Upper lobe of left lung (tissue), 6 donors: ENCODE data around the gene OR51F2. TPM values are rescaled to one million over a fixed set of nuclear protein-coding genes. Genes with fewer than 3 reads are reported as not detected.
A peak's percentile ranks its signal among the peaks of the same experiment; 100 is the strongest.

ENCODE experiments used
- ATAC-seq, 2 donors: fragments of 200-7000 bp; cut with Tn5 transposase; one replicate each; pipeline ENCODE4 v1.9.1; 2022; ENCODE audit warnings: mild to moderate bottlenecking in 2 of 2, moderate library complexity in 2 of 2; ENCODE audit not compliant: low FRiP score in 2 of 2
- DNase-seq, 2 donors: peaks; one replicate each; pipeline ENCODE4 v3.0.0-alpha.2; 2019 to 2020
- H3K27ac ChIP-seq, 4 donors: fragments of 200-600 bp; sonication (generic); one replicate each; pipeline ENCODE4 v1.5.1; 2016 to 2019
- H3K27me3 ChIP-seq, 4 donors: fragments of 200-600 bp; sonication (generic); one replicate each; pipeline ENCODE4 v1.5.1; 2017 to 2019
- H3K36me3 ChIP-seq, 4 donors: fragments of 200-600 bp; sonication (generic); one replicate each; pipeline ENCODE4 v1.5.1; 2016 to 2019
- H3K4me1 ChIP-seq, 4 donors: fragments of 200-600 bp; sonication (generic); one replicate each; pipeline ENCODE4 v1.5.1; 2018 to 2019
- H3K4me3 ChIP-seq, 4 donors: fragments of 200-600 bp; sonication (generic); one replicate each; pipeline ENCODE4 v1.5.1; 2017 to 2019; ENCODE audit warnings: mild to moderate bottlenecking in 2 of 4, moderate library complexity in 1 of 4
- H3K9me3 ChIP-seq, 4 donors: fragments of 200-600 bp; sonication (generic); one replicate each; pipeline ENCODE4 v1.5.1; 2018 to 2019
- EP300 ChIP-seq, 4 donors: sonication (generic); formaldehyde crosslinking; IDR thresholded peaks; one replicate each; pipeline ENCODE4 v1.5.1; 2017; ENCODE audit warnings: antibody characterized with exemption in 4 of 4, control low read depth in 2 of 4
- POLR2A ChIP-seq, 4 donors: fragments of 450-650 bp; IDR thresholded peaks; one replicate each; pipeline ENCODE4 v1.5.1; 2016 to 2017; ENCODE audit warnings: antibody characterized with exemption in 4 of 4, mild to moderate bottlenecking in 2 of 4
- POLR2AphosphoS5 ChIP-seq, 2 donors: sonication (generic); formaldehyde crosslinking; IDR thresholded peaks; one replicate each; pipeline ENCODE4 v1.5.1; 2017; ENCODE audit warnings: antibody characterized with exemption in 2 of 2
- WGBS, 2 donors: methylation state at CpG; one replicate each; pipeline ENCODE4 v1.1.5; 2017 to 2018; 5-methylcytosine and 5-hydroxymethylcytosine counted together
- total RNA-seq, 6 donors: library from RNA; depleted of rRNA in 4 of 6; stranded (reverse); fragments of >200 nt in 4 of 6; gene quantifications; one replicate each; pipeline versions ENCODE4 v1.1.0 to v1.2.1, GENCODE V29; 2016 to 2021
- TF ChIP-seq, protein P1 (sequence below), 6 experiments: fragments of 450-650 bp in 4 of 6; fragments of 200-600 bp in 2 of 6; sonication (generic) in 2 of 6; IDR thresholded peaks; one replicate each; pipeline ENCODE4 v1.5.1; 2016 to 2019; ENCODE audit warnings: antibody characterized with exemption in 6 of 6
- donor health status: DM: no; HTN: no; CAD: no; lungs with moderate emphysema.
- donor health status: DM: no; HTN: yes; CAD: no; lungs with severe emphysema.

OR51F2 gene
- total RNA-seq, 6 donors from 2014 or later: not detected

DNA sequence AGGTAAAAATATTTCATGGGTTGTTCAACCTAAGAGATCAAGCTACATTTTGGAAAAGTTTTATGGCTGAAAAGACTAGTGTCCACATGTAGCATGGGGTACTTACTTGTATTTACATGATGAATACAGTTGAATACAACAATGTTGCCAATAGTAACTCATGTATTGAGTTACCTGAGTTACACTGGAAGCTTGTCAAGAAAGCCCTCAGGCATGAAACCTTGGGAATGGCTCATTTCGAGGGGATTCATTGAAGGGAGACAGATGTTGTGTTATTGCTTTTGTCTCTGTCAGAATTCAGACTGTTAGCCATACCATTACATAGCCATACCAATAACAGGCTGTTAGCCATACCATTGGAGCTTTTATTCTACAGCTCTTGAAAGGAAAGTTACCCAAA, 9.2 kb downstream of the OR51F2 start:
- 54 to 81% methylated on average over 1 of the region's 1 CpG for WGBS, 2 donors
- Histone ChIP-seq H3K27ac (no peak overlapping the region), H3K4me1 (no peaks in the 10 kb centered on the region), H3K27me3 (no peaks in the 10 kb centered on the region), H3K36me3 (no peaks in the 10 kb centered on the region), H3K4me3 (no peak overlapping the region), H3K9me3 (no peaks in the 10 kb centered on the region)
- TF ChIP-seq EP300 (IDR thresholded peaks at IDR 0.05) (no peak), POLR2AphosphoS5 (IDR thresholded peaks at IDR 0.05) (no peak), POLR2A (IDR thresholded peaks at IDR 0.05) (no peak)
- TF ChIP-seq, protein P1, sequence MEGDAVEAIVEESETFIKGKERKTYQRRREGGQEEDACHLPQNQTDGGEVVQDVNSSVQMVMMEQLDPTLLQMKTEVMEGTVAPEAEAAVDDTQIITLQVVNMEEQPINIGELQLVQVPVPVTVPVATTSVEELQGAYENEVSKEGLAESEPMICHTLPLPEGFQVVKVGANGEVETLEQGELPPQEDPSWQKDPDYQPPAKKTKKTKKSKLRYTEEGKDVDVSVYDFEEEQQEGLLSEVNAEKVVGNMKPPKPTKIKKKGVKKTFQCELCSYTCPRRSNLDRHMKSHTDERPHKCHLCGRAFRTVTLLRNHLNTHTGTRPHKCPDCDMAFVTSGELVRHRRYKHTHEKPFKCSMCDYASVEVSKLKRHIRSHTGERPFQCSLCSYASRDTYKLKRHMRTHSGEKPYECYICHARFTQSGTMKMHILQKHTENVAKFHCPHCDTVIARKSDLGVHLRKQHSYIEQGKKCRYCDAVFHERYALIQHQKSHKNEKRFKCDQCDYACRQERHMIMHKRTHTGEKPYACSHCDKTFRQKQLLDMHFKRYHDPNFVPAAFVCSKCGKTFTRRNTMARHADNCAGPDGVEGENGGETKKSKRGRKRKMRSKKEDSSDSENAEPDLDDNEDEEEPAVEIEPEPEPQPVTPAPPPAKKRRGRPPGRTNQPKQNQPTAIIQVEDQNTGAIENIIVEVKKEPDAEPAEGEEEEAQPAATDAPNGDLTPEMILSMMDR (IDR thresholded peaks at IDR 0.05): no peak
- ATAC-seq (no peak), DNase-seq (no peak)

DNA sequence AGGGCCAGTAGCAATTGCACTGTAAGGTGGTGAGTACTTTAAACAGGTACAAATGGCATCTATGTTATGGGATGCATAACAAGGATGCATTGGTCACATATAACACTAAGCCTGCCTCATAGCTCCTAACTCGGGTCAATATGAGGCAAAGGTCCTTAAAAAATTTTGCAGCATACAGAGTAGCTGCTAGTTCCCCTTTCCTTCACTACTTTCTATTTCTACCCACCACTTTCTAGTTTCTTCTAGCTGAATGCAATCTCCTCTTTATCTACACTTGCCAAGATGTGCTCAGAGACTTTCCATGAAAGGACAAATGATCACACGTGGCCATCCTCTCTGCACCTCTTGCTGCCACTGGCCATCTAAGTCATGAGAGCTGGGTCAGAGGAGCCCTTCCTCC, 9.8 kb downstream of the OR51F2 start:
- DNase-seq (no peak), ATAC-seq (no peak)
- Histone ChIP-seq H3K27ac (no peak overlapping the region), H3K9me3 (no peaks in the 10 kb centered on the region), H3K4me3 (no peak overlapping the region), H3K4me1 (no peaks in the 10 kb centered on the region), H3K27me3 (no peaks in the 10 kb centered on the region), H3K36me3 (no peaks in the 10 kb centered on the region)
- WGBS, 2 donors: 49 to 54% methylated on average over 2 of the region's 2 CpGs
- TF ChIP-seq EP300 (IDR thresholded peaks at IDR 0.05) (no peak), POLR2A (IDR thresholded peaks at IDR 0.05) (no peak), POLR2AphosphoS5 (IDR thresholded peaks at IDR 0.05) (no peak)
- TF ChIP-seq, protein P1 (IDR thresholded peaks at IDR 0.05): no peak

DNA sequence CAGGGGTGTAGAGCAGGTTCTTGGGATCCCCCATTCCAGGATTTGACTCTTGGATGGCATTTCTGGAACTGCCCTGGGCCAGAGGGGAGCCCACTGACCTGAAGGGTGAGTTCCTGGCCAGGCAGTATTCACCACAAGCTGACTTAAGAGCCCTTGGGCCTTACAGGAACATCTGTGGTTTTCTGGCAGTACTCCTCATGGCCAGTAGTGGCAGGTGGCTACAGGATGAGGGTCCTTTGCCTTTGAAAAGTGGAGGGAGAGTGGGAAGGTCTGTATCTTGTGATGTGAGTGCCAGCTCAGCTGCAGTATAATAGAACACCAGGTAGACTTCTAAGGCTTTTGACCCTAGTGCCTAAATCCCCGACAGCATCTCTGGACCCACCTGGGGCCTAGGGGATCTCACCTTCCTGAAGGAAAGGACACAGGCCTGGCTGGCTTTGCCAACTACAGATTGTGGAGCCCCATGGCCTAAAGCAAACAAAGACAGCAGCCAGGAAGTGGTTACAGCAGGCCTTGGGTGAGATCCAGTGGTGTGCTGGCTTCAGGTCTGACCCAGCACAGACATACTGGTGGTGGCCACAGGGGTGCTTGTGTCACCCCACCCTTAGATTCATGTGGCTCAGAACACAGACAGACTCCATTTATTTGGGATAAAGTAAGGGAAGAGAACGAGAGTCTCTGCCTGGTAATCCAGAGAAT, 18.9 kb downstream of the OR51F2 start:
- Histone ChIP-seq H3K4me1 (no peaks in the 10 kb centered on the region), H3K4me3 (no peak overlapping the region), H3K9me3 (no peaks in the 10 kb centered on the region), H3K36me3 (no peaks in the 10 kb centered on the region), H3K27ac (no peak overlapping the region), H3K27me3 (no peaks in the 10 kb centered on the region)
- DNase-seq (no peak), ATAC-seq (peak in 1 of 2 donors; percentile 11)
- TF ChIP-seq, protein P1 (IDR thresholded peaks at IDR 0.05): no peak
- no peak for TF ChIP-seq EP300 (IDR thresholded peaks at IDR 0.05)
- no peak for TF ChIP-seq POLR2A (IDR thresholded peaks at IDR 0.05)
- TF ChIP-seq POLR2AphosphoS5 (IDR thresholded peaks at IDR 0.05): no peak
- WGBS, 2 donors: 87 to 95% methylated on average over 2 of the region's 2 CpGs

DNA sequence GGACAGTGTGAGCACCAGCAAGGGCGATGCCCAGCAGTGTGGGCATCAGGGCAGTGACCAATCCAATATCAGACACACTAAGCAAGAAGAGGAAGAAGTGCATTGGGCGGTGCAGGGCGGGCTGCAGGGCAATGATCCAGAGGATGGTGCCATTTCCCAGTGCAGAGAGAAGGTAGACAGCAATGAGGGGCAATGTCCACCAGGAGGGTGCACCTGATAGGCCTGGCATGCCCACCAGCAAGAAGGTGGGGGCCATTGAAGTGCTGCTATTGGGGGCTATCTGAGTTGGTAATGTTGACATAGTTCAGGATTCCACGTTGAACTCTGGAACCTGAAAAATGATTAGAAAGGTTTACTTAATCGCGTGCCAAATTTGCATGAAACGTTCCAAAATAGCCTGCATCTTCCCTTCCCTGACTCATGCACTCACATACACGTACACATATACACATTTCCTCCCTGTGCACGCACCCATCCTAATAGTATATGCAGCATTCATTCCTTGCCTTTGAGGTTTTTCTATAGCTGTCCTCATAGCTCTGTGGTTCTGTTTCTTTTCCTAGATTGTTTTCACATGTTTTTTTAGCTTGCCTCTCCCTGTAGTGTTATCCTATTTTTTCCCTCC, 27.9 kb downstream of the OR51F2 start, which contains the start of gene OR51S1:
OR51S1 (minus strand) TSS at position 301 of the 625 bp plus-strand sequence; CDS start at position 301, 0 bp downstream.
- 70 to 75% methylated on average over 9 of the region's 9 CpGs for WGBS, 2 donors
- DNase-seq: no peak
- peak in 1 of 2 donors; percentile 19 for ATAC-seq
- Histone ChIP-seq H3K27ac (no peak within 1 kb of the TSS), H3K4me3 (no peak within 1 kb of the TSS), H3K27me3 (no peaks in the 10 kb centered on the region), H3K36me3 (no peaks in the 10 kb centered on the region), H3K9me3 (no peaks in the 10 kb centered on the region), H3K4me1 (no peaks in the 10 kb centered on the region)
- no peak for TF ChIP-seq POLR2AphosphoS5 (IDR thresholded peaks at IDR 0.05)
- TF ChIP-seq, protein P1 (IDR thresholded peaks at IDR 0.05): no peak
- no peak for TF ChIP-seq POLR2A (IDR thresholded peaks at IDR 0.05)
- no peak for TF ChIP-seq EP300 (IDR thresholded peaks at IDR 0.05)
